Keratinocyte (primary cell): ENCODE results near the gene FHL1.

Experiments used
- CTCF ChIP-seq, 3 experiments: IDR thresholded peaks in 1 of 3; conservative IDR thresholded peaks in 1 of 3; optimal IDR thresholded peaks in 1 of 3; 2 replicates in 2 of 3; 3 replicates in 1 of 3; pipeline versions ENCODE3 to v1.5.1; 2011; ENCODE audit warnings: low read length in 3 of 3, mild to moderate bottlenecking in 3 of 3, moderate library complexity in 2 of 3, control low read depth in 1 of 3, inconsistent platforms in 1 of 3; ENCODE audit not compliant: insufficient read depth in 2 of 3; ENCODE audit errors: extremely low read depth in 1 of 3
- EZH2 ChIP-seq: IDR thresholded peaks from one replicate; pipeline ENCODE4 v1.6.1; 2012; ENCODE audit warnings: inconsistent platforms, mild to moderate bottlenecking, low read length, moderate library complexity

- no peak for TF ChIP-seq CTCF (optimal IDR thresholded peaks at IDR 0.05 in 1 of 3, IDR thresholded peaks at IDR 0.05 in 1 of 3, conservative IDR thresholded peaks at IDR 0.05 in 1 of 3; ENCODE audit: extremely low read depth in 1 of 3, insufficient read depth in 2 of 3, low read length in 3 of 3)
- no peak for TF ChIP-seq EZH2
Observed at GRCh38 chrX:136097871-136098805, 49.2 kb upstream of the FHL1 start.
